ENCODE measurements around the gene CYP27B1.

Gene CYP27B1

DNA sequence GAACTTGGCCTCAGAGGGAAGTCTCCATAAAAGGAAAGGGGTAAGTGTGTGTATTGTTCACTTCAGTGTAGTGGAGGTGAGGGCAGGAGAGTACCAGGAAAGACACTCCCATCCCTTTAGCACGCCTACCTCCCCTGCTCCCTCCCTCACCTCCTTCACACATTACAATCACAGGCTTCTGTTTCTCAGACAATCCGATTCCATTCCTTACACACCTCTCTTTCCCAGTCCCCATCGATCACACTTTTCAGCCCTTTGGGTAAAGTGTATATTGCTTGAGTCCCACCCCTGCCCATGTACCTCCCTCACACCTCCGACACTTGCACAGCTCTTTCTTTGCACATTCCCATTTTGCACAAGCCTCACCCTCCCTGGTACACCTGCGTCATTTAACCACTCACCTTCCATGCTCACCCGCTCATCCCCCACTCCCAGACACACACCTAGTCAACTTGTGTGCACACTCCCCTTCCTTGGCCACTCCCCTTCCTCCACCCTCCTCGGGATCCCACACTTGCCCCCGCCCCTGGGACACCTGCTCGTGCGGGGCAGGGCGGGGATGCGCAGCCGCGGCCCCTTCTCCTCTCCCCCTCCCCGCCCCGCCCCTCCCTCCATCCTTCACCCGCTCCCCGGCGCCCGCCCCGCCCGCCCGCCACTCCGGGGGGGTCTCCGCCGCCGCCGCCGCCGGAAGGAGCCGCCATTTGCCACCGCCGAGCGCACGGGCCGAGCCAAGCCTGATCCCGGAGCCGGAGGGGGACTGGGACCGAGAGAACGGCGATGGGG, 12.3 kb downstream of the CYP27B1 start, which contains the start of gene MARCHF9:
TSS of gene MARCHF9 (plus strand) at position 693 of the 783 bp plus-strand sequence. CDS start 426 bp downstream, outside the sequence.
- TF ChIP-seq, protein P1, sequence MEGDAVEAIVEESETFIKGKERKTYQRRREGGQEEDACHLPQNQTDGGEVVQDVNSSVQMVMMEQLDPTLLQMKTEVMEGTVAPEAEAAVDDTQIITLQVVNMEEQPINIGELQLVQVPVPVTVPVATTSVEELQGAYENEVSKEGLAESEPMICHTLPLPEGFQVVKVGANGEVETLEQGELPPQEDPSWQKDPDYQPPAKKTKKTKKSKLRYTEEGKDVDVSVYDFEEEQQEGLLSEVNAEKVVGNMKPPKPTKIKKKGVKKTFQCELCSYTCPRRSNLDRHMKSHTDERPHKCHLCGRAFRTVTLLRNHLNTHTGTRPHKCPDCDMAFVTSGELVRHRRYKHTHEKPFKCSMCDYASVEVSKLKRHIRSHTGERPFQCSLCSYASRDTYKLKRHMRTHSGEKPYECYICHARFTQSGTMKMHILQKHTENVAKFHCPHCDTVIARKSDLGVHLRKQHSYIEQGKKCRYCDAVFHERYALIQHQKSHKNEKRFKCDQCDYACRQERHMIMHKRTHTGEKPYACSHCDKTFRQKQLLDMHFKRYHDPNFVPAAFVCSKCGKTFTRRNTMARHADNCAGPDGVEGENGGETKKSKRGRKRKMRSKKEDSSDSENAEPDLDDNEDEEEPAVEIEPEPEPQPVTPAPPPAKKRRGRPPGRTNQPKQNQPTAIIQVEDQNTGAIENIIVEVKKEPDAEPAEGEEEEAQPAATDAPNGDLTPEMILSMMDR (conservative IDR thresholded peaks at IDR 0.05) = no peak
- TF ChIP-seq ZFX (IDR thresholded peaks at IDR 0.05) = no peak
- peak within 1 kb of the TSS; percentile 34; the same call in 1 of the 2 replicates for H3K27ac ChIP-seq

DNA sequence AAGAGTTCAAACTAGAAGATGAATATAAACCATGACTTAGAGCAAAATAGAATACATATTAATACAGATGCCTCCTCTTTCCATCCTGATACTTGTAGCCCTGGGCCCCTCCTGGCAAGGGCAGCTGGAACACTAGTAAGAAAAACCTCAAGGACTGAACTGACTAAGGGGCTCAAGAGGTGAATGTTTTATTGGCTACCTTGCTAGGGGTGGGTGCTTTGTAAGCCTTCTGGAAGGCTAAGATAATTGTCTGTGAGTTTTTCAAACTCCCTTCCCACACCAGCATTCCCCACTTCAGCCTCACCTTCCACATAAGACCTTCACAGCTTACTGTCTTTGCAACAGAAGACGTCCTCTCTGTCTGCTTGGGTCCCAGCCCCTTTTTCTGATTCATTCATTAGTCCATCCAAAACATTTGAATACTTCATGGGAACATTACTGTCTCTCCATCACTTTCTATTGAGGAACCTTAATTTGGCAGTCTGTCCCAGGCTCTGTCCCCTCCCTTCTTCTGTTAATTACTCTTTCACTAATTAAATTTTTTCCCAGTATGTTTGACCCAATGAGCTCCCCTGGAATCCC, 13.0 kb downstream of the CYP27B1 start:
- H3K27ac ChIP-seq = no peak overlapping the region
- TF ChIP-seq, protein P1 (conservative IDR thresholded peaks at IDR 0.05) = no peak
- no peak for TF ChIP-seq ZFX (IDR thresholded peaks at IDR 0.05)

DNA sequence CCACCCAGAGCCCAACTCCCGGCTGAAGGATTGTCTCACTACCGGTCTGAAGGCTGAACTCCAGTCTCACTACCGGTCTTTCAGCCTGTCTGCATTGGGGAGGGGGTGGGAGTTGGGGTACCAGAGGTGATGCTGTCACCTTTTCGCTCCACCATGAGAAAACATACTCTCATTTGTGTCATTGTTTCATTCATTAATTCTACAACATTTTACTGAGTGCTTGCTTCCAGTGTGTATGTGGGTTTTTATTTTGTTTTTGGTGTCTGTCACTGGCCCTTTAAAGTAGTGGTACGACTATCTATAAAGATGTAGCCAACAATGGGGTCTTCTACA, 14.2 kb downstream of the CYP27B1 start:
- peak overlapping the region; percentile 92 for H3K27ac ChIP-seq
- TF ChIP-seq, protein P1 (conservative IDR thresholded peaks at IDR 0.05) = no peak
- TF ChIP-seq ZFX (IDR thresholded peaks at IDR 0.05) = no peak

DNA sequence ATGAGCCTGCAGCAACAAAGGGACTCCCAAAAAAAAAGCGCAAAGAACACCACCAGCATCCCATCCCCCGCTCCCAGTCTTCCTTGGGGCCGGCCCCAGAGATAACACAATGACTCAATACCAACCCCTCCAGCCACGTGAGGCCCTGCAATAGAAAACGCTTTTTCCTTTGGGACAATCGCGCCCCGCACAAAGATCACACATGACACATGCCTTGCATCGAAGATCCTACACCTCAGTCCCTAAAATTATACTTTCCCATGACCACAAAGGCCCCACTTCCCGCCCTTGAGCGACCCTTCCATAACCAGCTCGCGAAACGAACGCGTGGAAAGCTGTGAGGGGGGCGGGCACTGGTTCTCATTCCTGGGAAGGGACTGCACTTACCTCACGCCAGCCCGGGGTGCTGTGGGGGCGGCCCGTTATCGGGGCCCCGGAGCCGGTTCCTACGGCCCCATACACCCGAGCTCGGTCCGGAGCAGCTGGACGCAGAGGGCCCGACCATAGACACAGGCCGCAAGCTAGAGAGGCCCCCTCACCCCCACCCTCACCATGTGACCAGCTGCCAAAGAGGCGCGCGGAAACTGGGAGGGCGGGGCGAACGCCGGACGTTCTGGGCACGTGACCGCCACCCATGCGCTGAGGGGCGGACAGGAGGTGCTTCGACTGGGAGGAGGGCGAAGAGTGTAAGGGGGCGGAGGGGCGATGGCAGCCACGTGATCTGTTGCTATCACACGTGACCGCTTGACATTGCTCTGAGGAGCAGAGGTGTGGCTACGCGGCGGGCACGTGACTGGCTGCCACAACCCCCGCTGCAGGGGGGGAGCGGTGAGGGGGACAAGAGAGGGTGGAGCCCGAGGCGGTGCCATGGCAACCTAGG, 14.8 kb downstream of the CYP27B1 start, which contains the start of gene CDK4:
TSS of gene CDK4 (minus strand) at position 523 of the 880 bp plus-strand sequence. CDS start 593 bp downstream, outside the sequence.
- TF ChIP-seq, protein P1 (conservative IDR thresholded peaks at IDR 0.05) = no peak
- TF ChIP-seq ZFX (IDR thresholded peaks at IDR 0.05) = peak; percentile 87
- peak within 1 kb of the TSS; percentile 92 for H3K27ac ChIP-seq

DNA sequence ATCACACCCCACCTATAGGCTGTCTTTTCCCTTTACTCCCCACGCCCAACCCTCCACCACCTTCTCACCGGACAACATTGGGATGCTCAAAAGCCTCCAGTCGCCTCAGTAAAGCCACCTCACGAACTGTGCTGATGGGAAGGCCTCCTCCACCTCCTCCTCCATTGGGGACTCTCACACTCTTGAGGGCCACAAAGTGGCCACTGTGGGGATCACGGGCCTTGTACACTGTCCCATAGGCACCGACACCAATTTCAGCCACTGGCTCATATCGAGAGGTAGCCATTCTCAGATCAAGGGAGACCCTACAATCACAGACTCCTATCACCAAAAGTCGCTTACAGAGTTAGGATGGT, 15.5 kb downstream of the CYP27B1 start:
- H3K27ac ChIP-seq = peak overlapping the region; percentile 92
- no peak for TF ChIP-seq ZFX (IDR thresholded peaks at IDR 0.05)
- TF ChIP-seq, protein P1 (conservative IDR thresholded peaks at IDR 0.05) = no peak

DNA sequence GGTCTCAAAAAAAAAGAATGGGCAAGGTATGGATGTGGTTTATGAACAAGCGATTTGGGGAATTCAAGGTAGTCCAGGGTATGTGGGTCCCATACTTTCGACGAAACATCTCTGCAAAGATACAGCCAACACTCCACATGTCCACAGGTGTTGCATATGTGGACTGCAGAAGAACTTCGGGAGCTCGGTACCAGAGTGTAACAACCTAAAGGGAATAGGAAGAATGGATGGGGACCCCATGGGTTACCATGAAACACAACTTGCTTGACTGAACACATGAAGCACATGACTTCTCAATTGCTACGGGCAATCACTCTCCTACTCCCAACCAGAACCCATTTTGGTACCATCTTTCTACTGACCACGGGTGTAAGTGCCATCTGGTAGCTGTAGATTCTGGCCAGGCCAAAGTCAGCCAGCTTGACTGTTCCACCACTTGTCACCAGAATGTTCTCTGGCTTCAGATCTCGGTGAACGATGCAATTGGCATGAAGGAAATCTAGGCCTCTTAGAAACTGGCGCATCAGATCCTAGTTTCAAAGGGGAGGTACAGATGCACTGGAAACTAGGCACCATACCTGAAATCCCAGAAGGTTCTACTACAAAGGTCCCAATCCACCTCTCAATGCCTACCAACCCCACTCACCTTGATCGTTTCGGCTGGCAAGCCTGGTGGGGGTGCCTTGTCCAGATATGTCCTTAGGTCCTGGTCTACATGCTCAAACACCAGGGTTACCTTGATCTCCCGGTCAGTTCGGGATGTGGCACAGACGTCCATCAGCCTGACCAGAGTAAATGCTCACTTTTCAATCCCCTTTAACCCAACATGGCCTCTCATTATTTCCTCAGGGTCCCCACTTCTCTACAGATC, 16.1 kb downstream of the CYP27B1 start:
- H3K27ac ChIP-seq = peak overlapping the region; percentile 92
- TF ChIP-seq, protein P1 (conservative IDR thresholded peaks at IDR 0.05) = no peak
- no peak for TF ChIP-seq ZFX (IDR thresholded peaks at IDR 0.05)
